ENCODE results near the gene SH2D2A.
A peak's percentile ranks its signal among the peaks of the same experiment; 100 is the strongest.

Gene SH2D2A

DNA sequence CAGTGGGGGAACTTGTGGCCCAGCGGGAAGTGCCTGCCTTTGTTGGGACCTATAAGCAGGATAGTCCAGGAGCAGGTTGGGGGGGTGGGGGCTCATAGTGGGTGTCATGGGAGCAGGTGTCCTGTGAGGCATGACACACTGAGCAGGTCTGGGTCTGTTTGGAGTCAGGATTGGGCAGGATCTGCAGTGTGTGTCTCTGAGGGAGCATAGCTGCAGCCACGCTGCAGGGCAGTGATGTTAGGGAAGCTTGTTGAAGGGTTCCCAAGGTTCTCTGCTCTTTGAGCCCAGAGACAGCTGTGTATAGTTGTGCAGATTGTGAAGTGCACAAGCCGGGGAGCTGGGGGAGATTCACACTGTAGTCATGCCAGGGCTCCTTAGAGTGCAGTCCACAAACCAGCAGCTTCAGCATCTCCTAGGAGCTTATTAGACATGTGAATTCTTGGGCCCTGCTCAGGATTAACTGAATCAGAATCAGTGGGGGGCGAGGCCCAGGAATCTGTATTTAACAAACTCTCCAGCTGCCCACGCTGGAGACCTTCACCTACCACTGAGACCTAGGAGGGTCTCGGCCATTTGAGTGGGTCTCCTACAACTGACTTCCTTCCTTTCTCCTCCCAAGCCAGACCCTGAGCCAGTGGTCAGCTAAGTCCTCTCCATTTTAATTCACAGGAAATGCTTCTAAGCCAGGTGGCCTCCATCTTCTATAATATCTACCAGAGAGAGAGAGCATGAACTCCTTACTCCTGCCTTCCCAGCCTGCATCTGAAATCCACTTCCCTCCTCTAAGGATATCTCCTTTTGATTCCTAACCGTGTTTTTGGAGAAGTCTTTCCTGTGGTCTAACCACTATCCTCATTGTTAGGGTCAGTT lies 31.2 kb upstream of the SH2D2A start:
- no peak for DNase-seq

DNA sequence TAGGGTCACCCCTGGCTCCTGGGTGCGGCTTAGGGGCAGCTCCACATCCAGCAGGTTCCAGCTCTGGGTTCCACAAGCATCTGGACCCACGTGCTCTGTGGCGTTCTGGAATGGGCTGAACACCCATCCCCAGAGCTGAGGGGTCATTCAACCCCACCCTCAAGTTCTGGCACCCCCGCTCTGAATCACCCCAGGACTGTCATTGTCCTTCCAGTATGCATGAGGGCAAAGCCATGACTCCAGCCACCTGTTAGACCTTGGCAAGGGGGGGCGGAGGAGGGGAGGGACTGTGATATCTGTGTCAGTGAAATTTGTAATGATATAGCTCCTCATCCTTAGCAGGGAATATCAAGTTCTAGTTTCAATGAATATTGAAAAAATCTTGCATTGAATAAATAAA lies 30.0 kb upstream of the SH2D2A start:
- no peak for DNase-seq

DNA sequence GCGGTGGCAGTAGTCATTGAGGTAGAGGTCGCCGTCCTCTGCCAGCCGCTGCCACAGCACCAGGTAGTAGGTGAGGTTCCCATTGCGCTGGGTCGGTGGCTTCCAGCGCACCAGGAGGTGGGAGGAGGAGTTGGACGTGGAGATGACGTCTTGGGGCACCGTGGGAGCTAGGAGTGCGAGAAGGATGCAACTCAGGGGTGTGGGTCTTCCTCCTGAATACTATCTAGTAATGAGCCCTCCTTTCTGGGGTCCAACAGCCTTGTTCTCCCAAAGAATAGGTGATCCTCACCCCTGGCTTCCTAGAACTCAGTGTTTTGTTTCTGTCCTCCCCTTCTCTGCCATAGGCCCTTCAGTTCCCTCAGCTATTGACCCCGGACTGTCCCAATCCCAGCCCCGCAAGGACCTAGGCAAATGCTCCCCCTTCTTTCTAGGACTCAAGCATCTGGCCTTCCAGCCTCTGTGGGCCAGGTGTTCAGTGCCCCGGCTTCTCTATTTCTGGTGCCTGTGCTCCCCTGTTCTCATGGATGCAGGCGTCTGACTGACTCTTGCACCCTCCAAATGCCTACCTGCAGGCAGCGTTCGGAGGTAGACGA lies 29.4 kb upstream of the SH2D2A start:
- DNase-seq = no peak

DNA sequence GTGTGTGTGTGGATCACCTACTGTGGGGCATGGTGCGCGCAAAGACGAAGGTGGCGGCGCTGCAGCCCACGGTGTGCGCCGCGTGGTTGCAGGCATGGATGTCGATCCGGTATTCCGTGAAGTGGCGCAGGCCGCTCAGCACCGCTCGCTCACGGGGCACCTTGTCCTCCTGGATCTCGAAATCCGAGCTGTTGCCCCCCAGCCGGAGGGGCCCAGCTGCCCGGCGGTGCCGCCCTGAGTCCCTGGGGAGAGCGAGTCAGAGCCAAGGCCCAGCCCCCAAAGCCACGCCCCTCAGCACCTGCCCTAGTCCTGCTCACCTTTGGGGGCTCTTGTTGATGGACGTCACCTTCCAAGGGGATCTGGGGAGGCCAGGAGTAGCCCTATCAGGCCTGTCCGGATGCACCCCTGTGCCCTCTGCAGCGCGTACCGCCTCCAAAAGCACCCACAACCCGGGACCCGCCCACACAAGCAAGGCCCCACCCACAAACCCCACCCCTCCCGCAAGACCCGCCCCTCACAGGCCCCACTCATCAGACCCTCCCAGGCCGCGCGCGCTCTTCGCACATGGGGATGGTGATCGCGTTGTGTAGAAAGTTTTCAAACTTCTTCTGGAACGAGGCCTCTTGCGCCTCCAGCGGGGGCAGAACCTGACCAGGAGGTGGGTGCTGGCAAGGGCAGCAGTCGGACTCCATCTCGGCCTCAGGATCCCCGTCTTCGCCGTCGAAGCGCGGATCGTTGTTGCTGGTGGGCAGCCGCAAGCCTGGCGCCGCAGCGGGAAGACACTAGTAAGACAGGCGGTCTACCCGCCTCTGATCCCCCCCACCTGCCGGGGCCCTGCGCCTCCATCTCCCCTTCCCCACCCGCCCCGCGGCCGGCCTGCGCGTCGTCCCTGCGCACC lies 28.7 kb upstream of the SH2D2A start:
- no peak for DNase-seq

DNA sequence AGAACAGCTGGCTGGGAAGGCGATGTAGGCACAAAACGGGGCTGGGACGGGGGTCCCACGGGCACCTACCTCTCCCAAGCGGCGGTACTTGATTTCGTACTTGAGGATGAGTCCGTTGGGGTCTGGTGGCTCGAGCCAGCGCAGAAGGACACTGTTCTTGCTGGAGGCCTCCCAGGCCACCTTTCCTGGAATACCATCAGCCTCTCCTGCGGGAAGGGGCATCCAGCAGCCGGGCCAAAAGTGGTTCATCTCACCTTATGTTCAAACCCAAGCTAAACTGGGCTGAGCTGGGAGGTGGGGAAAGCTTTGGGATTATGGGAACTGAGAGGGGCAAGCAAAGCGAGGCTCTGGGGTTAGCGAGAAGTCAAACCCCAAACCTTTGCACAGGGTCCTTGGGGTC lies 28.0 kb upstream of the SH2D2A start:
- DNase-seq = no peak

DNA sequence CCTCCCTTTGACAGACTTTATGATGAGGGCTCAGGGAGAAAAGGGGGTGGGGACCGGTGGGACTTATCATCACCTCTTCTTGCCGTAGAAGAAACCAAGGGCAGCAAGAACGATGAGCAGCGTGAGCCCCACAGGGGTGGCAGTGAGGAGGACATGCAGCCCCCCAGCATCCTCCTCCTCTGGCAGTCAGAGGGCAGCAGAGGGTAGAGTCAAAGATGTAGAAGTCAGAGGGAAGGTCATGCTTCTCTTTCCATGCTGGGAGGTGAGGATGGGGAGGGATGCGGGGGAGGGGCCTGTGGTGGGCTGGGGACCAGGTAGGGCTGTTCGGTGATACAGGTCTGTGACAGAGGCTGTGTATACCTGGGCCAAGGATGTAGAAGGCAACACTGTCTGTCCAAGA lies 27.5 kb upstream of the SH2D2A start:
- DNase-seq = no peak

DNA sequence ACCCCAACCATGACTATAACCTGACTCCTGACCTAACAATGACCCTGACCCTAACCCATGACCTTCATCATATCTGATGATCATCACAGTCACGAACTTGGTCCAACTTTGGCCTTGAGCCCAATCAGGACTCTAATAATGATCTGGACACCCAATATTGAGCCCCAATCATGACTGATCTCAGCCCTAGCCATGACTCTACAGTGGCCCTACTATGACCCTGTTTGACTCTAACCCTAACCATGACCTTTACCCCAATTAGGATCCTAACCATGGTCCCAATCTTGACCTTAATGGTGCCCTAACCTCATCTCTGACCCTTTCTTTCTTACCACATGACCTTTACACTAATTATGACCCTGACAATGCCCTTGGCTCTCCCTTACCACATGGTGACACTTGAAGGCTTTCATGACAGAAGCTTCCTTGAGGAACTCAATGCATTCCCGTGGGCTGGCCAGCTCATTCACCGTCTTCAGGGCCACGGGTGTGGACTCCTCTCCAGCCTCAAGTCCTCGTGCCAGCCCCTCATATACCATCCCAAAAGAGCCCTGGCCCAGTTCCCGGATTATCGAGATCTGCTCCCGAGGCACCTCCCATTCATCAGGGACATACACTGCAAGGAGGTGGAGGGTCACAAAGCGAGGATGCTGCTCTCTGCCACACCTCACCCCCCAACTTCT lies 26.1 kb upstream of the SH2D2A start:
- no peak for DNase-seq

DNA sequence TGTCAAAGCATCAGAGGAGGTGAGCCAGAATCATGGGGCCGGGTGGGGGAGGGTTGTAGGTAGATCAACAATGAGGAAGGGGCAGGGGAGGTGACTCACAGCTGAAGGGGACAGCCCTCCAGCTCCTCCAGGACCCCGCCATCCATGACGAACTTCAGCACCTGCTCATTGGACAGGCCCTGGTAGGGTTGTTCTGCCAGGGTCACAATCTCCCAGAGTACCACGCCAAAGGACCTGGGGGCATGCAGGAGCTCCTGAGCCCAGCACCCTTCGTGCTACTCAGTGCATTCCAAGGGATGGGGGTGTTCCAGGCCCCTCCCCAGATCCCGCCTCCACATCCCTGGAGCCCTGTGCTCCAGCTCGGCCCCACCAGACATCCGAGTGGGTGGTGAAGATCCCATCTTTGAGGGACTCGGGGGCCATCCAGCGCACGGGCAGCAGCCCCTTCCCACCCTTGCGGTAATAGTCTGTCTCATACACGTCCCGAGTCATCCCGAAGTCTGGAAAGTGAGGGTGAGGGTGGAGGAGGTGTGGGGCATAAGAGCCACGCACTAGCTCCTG lies 24.7 kb upstream of the SH2D2A start:
- DNase-seq = no peak

DNA sequence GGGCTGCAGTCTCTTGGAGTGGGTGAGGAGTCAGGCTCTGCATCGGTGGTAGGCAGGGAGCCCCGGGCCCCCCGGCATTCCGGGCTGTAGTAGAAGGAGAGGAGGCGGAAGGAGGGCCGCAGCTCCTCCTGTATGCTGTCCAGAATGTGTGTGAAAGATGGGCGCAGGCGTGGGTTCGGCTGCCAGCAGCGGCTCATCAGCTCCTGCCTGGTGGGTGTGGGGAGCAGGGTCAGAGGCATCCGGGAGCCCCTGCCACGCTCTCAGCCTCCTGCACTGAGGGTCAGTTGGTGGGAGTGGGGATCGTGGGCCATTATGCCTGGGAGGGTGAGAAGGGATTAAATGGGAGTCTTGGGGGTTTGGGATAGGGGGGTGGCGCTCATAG lies 24.2 kb upstream of the SH2D2A start:
- DNase-seq = no peak

DNA sequence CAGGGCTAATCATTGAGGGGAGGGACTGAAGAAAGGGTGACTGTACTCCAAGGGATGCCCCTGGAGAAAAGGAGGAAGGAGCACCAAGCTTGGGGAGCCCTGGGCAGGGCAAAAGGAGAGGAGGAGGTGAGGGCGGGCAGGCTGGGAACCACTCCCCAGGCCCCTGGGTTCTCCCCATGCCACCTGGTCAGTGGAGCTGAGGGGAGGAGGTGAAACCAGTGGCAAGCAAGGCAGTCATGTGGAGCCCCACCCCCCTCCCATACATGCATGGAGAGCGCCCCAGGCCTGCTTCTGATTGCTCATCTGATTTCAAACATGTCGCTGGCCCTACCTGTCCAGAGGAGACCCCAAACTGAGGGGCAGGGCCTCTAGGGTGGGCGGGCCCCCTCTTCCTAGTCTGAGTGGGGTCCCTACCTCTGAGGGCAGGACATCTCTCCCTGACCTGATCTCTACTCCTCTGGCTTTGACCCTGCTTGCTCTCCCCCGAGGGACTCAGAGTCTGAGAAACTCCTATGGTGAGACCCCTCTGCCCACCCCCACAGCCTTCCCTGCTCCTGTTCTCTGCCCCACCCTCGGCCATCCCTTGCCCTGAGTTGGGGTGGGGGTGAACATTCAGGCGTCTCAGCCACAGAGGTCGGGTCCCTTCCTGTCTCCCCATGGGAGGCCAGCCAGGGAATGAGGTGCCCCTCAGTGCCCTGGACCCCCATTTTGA lies 23.7 kb upstream of the SH2D2A start:
- no peak for DNase-seq

DNA sequence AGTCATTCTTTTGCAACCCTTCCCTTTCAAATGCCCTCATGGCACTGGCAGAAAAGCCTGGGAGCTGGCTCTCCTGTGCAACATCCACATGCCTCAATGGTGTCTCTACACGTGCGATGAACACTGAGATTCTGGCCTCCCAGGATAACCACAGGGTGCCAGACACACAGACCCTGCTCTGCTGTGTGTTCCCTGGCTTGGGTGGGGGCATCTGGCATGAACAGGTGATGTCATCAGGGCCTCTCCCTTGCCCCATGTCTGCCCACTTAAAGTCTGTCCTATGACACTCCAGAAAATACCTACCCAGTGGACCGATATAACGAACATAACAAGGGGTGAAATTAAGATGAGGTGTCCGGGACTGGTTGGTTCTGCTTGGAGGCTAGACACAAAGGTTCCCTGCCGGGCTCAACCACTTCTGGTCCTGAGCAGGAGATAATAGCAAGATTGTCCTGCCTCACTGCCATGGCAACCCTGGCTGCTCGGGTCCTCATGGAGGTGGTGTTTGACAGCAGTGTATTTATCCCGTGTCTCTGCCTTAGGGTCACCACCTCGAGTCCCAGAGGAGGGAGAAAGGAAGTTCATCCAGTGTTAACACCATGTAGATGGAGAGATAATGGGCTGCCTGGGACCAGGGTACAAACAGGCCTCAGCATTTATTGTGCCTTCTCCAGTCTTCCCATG lies 22.9 kb upstream of the SH2D2A start:
- DNase-seq = peak; percentile 36

DNA sequence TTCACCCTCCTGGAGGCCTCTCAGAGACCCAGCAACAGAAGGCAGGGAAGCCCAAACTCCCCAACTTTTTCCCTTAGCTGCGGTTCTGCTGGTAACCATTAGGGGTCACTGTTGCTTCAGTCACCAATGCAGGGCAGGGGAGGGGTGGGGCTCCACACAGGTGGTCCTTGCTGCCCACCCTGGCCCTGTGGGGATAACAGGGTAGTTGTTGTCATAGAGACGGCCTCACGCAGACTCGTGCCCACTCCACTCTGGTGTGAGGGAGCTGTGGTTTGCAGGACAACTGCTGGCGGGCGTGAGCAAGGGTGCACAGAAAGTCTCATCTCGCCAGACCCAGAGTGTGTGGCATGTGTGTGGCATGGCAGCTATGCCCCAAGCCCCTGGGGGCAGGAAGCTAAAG lies 22.3 kb upstream of the SH2D2A start:
- DNase-seq = no peak

DNA sequence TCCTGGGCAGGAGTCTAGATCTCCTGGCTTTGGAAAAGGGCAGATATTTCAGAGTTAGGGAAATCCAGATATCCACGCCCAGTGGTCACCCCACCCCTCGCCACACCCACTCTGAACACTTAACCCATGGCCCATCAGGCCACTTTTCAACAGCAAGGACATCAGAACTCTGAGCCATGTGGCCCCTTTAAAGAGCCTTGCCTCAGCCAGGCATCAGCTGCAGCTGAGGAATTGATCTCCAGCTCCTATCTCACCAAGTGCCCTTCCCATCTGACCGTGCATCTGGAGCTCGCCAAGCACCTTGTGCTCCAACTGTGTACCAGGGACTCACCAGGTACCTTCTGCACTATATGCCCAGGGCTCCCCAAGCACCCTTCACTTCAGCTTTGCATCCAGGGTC lies 20.2 kb upstream of the SH2D2A start:
- DNase-seq = no peak

DNA sequence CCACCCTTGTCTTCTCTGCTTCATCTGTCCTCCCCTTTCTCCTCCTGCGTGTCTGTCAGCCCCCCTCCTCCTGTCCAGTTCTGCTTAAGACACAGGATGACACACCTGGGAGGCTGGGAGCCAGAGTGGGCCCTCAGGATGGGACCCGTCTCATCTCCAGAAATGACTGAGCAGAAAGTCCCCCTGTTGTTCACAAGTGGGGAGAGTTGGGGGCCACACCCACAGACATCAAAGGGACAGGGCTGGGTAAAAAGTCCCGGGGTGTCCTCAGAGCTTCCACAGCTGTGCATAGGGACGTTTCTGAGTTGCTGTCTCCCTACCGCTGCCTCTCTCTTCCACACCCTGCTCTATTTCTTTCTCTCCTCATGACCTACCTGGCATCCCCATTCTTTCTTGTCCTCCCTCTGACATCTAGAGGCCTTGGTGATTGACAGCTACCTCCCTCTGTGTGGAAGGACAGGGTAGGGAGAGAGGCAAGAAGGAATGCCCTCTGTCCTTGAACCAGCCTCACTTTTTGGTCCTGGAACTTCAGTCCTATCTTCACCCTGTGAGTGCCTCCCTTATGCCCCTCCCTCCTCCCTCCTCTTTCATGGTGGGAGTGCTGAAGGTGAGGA lies 19.5 kb upstream of the SH2D2A start:
- no peak for DNase-seq

DNA sequence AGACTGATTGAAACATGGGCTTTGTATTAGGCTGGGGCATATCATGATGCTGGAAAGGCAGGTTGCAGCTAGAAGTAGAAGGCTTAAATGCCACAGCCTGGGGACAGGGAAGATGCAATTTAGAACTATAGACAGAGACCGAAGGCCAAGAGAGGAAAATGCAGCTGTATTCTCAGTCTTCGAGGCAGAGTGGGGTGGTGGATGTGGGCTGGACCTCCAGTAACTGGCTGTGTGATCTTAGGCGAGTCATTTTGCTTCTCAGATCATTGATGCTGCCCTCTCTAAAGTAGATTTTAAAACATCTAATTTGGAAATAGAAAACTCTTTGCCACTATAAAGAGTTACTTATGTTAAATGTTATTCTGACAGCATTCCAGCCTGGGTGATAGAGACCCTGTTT lies 17.7 kb upstream of the SH2D2A start:
- DNase-seq = no peak

DNA sequence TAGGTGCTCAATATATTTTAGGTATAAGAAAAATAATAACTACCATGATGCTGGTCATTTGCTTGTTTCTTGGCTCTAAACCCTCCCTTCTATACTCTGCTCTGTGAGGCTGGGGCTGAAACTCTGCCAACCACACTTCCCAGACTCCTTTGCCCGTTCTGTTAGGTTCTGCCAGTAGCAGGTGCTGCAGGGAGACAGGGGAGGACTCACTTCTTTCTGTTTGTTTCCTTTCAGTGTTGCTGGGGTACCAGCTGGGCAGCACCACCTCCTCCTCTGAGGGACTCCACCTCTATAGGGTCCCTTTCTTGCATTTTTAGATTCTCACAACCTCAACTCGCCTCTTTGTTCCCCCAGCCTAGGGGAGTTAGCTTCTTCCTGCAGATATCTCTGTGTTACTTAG lies 17.0 kb upstream of the SH2D2A start:
- DNase-seq = no peak

DNA sequence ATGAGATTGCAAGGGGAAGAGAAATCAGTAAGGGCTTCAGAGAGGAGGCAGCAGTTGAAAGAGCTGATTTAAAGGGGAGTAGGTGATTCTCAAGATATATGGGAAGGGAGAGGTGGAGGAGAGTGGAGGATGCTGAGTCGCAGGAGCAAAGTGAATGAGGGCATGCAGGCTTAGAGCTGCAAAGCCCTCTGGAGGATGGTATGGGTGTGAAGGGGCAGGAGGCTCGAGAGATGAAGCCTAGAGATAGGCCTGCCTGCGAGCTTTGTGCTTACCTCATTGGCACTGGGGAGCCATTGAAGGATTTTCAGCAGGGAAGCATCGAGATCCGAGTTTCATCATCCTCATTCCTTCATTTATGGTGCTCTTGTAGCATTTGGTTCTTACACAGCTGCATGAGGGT lies 15.8 kb upstream of the SH2D2A start:
- no peak for DNase-seq

DNA sequence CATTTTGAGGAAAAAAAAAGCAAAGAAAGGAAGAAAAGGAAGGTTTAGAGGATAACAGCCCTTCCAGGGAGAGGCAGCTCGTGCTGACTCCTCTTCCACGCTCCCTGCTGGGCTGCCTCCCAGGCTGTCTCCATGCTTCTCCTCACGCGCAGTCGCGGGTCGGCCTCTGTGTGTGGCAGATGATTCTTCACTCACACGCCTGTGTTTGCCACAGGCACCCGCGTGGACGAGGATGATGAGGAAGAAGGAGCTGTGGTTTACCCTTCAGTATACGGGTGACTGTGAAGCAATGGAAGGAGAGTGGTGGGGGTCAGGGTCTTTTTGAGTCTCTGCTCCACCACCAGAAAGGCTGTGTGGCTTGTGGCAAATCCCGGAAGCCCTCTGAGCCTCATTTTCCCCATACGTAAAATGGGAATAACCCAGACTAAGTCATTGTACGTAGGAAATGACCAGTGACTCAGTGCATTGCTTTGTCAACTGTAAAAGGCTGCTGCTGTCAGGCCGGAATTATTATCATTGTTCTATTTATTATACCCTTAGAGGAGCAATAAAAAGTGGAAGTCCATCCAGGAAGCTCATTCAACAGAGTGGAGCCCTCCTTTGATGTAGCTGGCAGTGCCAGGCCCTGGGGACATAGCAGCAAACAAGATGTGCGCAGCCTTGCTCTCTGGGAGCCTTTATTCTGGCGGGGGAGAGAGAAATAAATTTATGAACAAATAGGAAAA lies 11.9 kb upstream of the SH2D2A start:
- DNase-seq = no peak

DNA sequence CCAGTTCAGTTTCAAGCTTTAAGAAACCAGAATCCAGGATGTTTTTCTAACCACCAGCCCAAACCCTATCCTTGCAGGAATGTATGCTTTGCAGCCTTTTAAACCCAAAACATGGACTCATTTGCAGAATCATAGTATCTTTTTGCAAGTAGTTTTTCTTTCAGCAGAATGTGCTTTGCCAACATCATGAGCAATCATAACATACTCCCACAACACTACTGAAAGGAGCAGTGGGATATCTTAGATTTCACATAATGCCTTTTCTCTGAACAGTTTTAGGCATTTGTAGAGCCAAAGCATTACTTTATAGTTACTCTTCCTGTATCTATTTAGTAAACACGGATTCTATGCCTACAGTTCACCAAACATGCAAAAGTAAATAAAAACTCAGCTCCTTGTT lies 10.0 kb upstream of the SH2D2A start:
- no peak for DNase-seq

DNA sequence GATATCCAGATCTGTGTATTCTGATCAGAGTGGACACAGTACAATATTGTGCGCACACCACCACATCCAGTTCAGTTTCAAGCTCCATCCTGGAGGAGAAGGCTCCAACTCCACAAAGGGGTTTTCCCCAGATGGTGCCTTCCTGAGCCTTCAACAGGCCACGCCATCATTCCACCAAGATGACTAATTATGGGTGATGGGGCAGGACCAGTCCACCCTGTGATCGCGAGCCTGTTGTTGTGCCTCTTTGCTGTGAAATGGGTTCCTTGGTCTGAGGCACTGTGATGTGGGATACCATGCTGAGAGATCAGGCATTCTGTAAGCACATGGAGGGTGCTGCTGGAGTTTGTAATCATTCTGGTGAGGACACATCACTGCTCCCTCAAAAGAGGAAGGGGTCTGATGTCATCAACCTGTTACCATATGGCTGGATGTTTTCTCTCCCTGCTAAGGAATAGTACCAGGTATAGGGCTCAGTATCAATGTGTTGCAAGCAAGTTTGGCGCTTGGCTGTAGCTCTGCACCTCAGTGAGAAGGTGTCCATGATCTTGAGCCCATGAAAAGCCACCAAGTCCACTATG lies 6.7 kb upstream of the SH2D2A start:
- no peak for DNase-seq
